ENCODE data around the gene UQCC2.

GRCh38 chr6:33726696-33727095 is 15.2 kb upstream of the UQCC2 start:
- TF ChIP-seq EZH2 (IDR thresholded peaks at IDR 0.05; ENCODE audit: low read depth) (no peak), CTCF (conservative IDR thresholded peaks at IDR 0.05) (no peak)

Data from PC-9 (cell line).